ENCODE measurements around the gene TMEFF2.

DNA sequence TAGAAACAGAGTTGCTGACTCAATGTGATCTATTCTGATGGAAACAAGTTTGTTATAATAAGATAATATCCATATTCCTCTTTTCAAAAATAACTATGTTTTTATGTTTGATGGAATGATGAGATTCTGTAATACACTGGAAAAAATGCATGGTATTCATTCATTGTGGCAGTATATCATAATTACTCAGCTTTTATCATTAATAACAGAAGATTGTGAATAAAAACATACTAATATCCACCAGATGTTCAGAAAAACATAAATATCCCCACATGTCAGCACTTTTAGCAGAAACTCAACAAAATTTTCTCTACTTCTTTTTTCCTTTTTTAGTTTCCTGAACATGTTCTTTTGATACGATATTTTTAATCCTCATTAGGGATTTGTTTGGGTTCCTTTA, 217.0 kb downstream of the TMEFF2 start:
- TF ChIP-seq, protein P1, sequence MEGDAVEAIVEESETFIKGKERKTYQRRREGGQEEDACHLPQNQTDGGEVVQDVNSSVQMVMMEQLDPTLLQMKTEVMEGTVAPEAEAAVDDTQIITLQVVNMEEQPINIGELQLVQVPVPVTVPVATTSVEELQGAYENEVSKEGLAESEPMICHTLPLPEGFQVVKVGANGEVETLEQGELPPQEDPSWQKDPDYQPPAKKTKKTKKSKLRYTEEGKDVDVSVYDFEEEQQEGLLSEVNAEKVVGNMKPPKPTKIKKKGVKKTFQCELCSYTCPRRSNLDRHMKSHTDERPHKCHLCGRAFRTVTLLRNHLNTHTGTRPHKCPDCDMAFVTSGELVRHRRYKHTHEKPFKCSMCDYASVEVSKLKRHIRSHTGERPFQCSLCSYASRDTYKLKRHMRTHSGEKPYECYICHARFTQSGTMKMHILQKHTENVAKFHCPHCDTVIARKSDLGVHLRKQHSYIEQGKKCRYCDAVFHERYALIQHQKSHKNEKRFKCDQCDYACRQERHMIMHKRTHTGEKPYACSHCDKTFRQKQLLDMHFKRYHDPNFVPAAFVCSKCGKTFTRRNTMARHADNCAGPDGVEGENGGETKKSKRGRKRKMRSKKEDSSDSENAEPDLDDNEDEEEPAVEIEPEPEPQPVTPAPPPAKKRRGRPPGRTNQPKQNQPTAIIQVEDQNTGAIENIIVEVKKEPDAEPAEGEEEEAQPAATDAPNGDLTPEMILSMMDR (conservative IDR thresholded peaks at IDR 0.05; ENCODE audit: low read length), result no peak
- TF ChIP-seq EZH2phosphoT487 (IDR thresholded peaks at IDR 0.05; ENCODE audit: borderline replicate concordance, low read depth, low read length), result no peak
